ENCODE results near the gene CATSPER3.

DNA sequence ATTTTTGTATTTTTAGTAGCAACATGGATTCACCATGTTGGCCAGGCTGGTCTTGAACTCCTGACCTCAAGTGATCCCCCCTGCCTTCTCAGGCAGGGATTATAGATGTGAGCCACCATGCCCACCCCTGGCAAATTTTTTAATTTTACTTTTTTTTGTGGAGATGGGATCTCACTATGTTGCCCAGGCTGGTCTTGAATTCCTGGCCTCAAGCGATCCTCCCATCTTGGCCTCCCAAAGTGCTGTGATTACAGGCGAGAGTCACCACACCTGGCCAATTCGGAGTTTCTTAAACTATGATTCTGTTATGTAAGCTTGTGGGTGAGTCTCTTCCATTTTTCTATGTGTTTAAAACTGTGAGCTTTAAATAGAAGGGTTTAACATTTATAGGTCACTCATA is 35.2 kb upstream of the CATSPER3 start:
- TF ChIP-seq, protein P1, sequence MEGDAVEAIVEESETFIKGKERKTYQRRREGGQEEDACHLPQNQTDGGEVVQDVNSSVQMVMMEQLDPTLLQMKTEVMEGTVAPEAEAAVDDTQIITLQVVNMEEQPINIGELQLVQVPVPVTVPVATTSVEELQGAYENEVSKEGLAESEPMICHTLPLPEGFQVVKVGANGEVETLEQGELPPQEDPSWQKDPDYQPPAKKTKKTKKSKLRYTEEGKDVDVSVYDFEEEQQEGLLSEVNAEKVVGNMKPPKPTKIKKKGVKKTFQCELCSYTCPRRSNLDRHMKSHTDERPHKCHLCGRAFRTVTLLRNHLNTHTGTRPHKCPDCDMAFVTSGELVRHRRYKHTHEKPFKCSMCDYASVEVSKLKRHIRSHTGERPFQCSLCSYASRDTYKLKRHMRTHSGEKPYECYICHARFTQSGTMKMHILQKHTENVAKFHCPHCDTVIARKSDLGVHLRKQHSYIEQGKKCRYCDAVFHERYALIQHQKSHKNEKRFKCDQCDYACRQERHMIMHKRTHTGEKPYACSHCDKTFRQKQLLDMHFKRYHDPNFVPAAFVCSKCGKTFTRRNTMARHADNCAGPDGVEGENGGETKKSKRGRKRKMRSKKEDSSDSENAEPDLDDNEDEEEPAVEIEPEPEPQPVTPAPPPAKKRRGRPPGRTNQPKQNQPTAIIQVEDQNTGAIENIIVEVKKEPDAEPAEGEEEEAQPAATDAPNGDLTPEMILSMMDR (IDR thresholded peaks at IDR 0.05), result no peak
- TF ChIP-seq POLR2A (IDR thresholded peaks at IDR 0.05), result no peak

All from ovary (tissue), 3 donors.